Endometrial microvascular endothelial cells (primary cell): Measurements from ENCODE around the gene PSME2. TPM values are rescaled to one million over a fixed set of nuclear protein-coding genes. Genes with fewer than 3 reads are reported as not detected.

Source experiments
- in situ Hi-C: cut with HindIII; loops from 2 replicates; pipeline ENCODE4 v1.10.0; 2017; ENCODE audit warnings: low sequenced_read_pairs, low pct_unique_long_range_greater_than_20kb; ENCODE audit errors: inconsistent ontology term
- total RNA-seq: library from RNA; depleted of rRNA; stranded (reverse); fragments of >200 nt; gene quantifications from one replicate; pipeline ENCODE4 v1.2.3, GENCODE V29; 2015; ENCODE audit errors: inconsistent ontology term

The PSME2 gene
- total RNA-seq, 1 donor from 2014 or later: 142 TPM

DNA sequence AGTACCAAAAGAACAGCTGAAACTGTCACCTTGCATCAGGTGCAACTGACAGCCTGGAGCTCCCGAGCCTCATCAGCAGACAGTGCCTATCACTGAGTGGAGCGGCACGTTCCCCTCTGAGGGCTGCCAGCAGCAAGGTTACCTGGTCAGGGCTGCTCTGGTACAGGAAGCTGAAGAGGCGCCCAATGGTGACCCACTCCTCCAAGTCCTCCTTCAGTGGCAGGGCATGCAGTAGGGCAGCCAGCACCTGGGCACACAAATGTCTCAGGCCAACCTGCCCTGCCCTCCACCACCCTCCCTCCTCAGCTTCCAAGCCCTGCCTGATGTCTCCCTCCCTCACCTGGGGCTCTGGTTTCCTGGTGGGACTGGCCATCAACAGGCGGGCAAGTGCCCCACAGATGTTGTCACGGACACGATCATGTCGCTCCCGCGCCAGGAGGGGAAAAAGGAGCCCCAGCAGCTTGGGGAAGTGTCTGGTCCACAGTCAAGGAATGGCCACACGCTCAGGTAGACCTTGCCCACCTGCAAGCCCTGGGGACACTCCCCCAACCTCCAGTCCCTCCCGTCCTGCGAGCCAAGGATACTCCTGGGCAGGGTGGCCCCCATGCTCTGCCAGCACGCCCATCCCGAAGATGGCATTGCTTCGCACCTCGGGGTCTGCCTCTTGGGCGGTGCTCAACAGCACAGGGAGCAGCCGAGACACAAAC is 35.1 kb upstream of the PSME2 start:
- in situ Hi-C loops: no loop called here

GRCh38 chr14:24179961-24180796 is 33.8 kb upstream of the PSME2 start:
- in situ Hi-C loops: no loop called here

- in situ Hi-C loops: no loop called here
These were observed 33.0 kb upstream of the PSME2 start for GRCh38 chr14:24179294-24179960.

GRCh38 chr14:24178399-24179178 is 32.2 kb upstream of the PSME2 start:
- in situ Hi-C loops: no loop called here

- in situ Hi-C loops: no loop called here
These were observed 31.5 kb upstream of the PSME2 start for GRCh38 chr14:24177891-24178290.

- in situ Hi-C loops: no loop called here
These were observed 30.8 kb upstream of the PSME2 start for GRCh38 chr14:24177041-24177825.

DNA sequence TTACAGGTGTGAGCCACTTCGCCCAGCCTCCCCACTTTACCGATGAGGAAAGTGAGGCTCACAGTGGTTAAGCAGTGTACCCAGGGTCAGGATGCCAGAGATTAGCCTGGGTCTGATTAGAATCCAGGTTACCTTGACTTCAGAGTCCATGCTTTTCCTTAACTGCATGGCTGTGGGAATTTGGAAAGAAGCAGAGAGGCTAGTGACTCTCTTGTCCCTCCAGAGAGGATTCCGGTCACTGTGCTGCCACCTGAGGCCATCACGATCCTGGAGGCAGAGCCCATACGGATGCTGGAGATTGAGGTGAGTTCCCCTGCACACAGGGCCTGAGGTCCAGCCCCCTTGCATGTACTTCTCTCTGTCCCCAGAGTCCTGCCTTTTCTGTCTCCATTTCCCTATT is 30.2 kb upstream of the PSME2 start:
- in situ Hi-C loops: no loop called here

DNA sequence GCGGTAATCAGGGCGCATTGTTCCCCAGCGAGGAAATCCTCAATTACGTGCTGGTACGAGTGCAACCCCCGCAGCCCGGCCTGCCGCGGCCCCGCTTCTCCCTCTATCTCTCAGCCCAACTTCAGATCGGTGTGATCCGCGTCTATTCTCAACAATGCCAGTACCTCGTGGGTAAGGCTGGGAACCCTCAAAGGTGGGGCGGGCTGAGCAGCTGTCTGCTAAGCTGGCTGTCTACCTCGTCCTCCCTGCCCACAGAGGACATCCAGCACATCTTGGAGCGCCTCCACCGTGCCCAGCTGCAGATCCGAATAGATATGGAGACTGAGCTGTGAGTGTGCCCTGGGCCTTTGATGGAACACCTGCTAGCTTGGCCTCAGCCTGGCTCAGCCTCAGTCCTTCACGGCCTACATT is 26.5 kb upstream of the PSME2 start:
- in situ Hi-C loops: no loop called here

GRCh38 chr14:24172261-24172860 is 26.0 kb upstream of the PSME2 start:
- in situ Hi-C loops: no loop called here

- in situ Hi-C loops: no loop called here
These were observed 25.2 kb upstream of the PSME2 start, which contains the start of gene REC8 for GRCh38 chr14:24171422-24172260. TSS of gene REC8 (plus strand) at chr14:24172080. CDS start at chr14:24172553, 473 bp downstream.

DNA sequence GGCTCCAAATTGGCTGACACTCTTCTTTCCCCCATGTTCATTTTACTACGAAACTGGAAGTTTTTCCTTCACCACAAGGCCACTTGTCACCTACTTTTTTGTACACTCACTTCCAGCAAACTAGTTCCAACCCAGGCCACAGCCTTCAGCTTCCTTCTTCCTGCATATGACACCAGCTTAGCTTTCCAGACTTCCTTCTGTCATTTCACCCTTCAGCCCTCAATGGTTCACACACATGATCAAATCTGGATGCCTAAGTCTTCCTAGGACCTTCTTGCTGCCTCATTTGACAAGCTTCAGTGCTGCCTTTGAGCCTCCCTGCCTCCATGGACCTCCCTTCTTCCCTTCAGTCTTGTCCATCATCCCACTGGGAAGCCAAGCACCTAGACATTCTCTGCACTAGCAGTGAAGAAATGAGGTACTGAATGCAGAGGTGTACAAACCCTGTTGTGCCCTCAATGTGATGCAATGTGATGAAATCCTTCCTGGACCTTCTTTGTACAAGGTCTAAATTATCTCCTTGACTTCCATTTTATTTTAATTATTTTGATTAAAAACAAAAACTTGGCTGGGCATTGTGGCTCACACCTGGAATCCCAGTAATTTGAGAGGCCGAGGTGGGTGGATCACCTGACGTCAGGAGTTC is 21.2 kb upstream of the PSME2 start:
- in situ Hi-C loops: no loop called here

GRCh38 chr14:24165785-24166184 is 19.4 kb upstream of the PSME2 start:
- in situ Hi-C loops: no loop called here

DNA sequence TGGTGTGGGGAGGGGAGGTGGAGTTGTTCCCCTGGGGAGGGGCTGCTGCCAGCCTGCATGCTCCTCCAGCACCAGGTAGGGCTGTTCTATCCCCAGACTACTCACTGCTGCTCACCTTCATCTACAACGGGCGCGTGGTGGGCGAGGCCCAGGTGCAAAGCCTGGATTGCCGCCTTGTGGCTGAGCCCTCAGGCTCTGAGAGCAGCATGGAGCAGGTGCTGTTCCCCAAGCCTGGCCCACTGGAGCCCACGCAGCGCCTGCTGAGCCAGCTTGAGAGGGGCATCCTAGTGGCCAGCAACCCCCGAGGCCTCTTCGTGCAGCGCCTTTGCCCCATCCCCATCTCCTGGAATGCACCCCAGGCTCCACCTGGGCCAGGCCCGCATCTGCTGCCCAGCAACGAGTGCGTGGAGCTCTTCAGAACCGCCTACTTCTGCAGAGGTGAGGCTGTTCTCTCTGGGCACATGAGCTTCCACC is 18.1 kb upstream of the PSME2 start:
- in situ Hi-C loops: no loop called here

GRCh38 chr14:24162093-24162492 is 15.7 kb upstream of the PSME2 start:
- in situ Hi-C loops: no loop called here

DNA sequence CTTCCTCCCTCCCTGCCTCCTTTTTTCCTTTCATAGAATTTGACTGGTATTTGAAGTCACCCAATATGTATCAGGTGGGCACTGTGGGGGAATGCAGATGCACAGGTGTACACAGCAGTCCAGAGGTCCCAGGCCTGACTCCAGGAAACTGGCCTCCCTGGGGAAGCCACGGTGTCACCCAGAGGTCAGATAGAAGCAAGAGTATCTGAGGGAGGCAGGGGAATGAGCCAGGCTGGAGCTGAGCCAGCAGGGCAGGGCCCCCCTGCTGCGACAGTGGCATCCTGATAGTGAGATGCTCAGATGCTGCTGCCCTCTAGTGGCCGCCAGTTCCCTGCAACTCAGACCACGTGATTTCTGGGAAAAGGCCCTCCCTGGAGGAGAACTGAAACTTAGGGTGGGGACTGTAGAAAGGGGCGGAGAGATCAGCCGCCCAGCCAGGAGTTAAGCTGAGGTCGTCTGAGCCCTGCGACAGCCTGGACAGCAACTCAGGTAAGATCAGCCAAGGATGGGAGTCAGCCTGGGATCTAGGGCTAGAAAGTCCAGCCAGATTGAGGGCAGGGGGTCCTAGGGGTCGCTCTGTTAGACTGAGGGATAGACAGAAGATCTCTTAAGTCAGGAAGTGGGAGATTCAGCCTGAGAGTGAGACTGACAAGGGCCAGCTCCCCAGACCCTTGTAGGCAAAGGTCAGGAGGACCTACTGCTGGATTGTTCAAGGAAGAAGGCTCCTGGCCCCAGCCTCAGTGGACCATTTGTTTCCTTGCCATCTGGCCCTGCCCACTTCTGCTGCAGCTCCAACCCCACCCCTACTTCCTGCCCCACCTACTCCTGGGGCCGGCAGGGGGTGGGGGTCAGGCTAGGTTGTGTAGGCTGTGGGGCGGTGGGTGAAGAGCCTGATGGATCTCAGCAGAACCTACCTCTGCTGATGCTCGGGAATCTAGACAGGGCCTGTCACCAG is 14.7 kb upstream of the PSME2 start, which contains the start of gene IRF9:
IRF9 (plus strand) TSS at position 416 of the 955 bp plus-strand sequence. CDS start 880 bp downstream, outside the sequence.
- in situ Hi-C loops: no loop called here
